IMR-90 (cell line): ENCODE data around the gene MYADML2. TPM values are rescaled to one million over a fixed set of nuclear protein-coding genes. Genes with fewer than 3 reads are reported as not detected.

ENCODE experiments used
- ATAC-seq: fragments of 200-7000 bp; cut with Tn5 transposase; 2 replicates; pipeline ENCODE4 v1.9.1; 2020; ENCODE audit warnings: low read depth, mild to moderate bottlenecking, moderate library complexity
- BruUV-seq: library from RNA; stranded (reverse); fragments of 400-500 nt; replicated peaks from 2 replicates; lab custom pipeline; 2021; lab: Mats Ljungman, UMichigan
- CTCF ChIA-PET: fragments of 300-600 bp; formaldehyde crosslinking; extraction: SDS; loops from one replicate; lab custom pipeline; 2021; ENCODE audit warnings: antibody characterized with exemption; lab: Yijun Ruan, JAX
- POLR2A ChIA-PET: fragments of 300-600 bp; sonication (Branson Sonifier 250); formaldehyde crosslinking; loops from one replicate; lab custom pipeline; 2022; ENCODE audit warnings: antibody characterized with exemption; ENCODE audit not compliant: unreplicated experiment; lab: Charles Lee
- DNase-seq: peaks from one replicate; pipeline ENCODE4 v3.0.0; 2013
- H2AFZ ChIP-seq: replicated peaks from 2 replicates; pipeline ENCODE3; 2013; ENCODE audit warnings: low read length, mild to moderate bottlenecking; ENCODE audit not compliant: poor library complexity
- H2AK5ac ChIP-seq: 2 replicates; pipeline ENCODE4 v1.6.1; 2013; ENCODE audit warnings: low read depth, low read length, inconsistent platforms
- H2AK9ac ChIP-seq: replicated peaks from 2 replicates; pipeline ENCODE3; 2013; ENCODE audit warnings: mild to moderate bottlenecking, low read depth, low read length, moderate library complexity; ENCODE audit not compliant: poor library complexity
- H2BK120ac ChIP-seq: 2 replicates; pipeline ENCODE4 v1.6.1; 2013; ENCODE audit warnings: low read depth, low read length, inconsistent platforms
- H2BK15ac ChIP-seq: 3 replicates; pipeline ENCODE4 v1.6.1; 2013; ENCODE audit warnings: low read depth, low read length, inconsistent platforms
- H2BK20ac ChIP-seq: 2 replicates; pipeline ENCODE4 v1.6.1; 2013; ENCODE audit warnings: low read depth, mild to moderate bottlenecking, inconsistent platforms, low read length, moderate library complexity
- H2BK5ac ChIP-seq: 2 replicates; pipeline ENCODE4 v1.6.1; 2013; ENCODE audit warnings: mild to moderate bottlenecking, low read depth, low read length, inconsistent platforms; ENCODE audit not compliant: poor library complexity, severe bottlenecking
- H3K14ac ChIP-seq: replicated peaks from 2 replicates; pipeline ENCODE4 v1.6.1; 2013; ENCODE audit warnings: low read depth, low read length, inconsistent platforms
- H3K18ac ChIP-seq: 2 replicates; pipeline ENCODE4 v1.6.1; 2013; ENCODE audit warnings: low read depth, low read length, control low read depth
- H3K23ac ChIP-seq: 2 replicates; pipeline ENCODE4 v1.6.1; 2013; ENCODE audit warnings: low read depth, low read length, inconsistent platforms
- H3K27ac ChIP-seq: 2 replicates; pipeline ENCODE4 v1.5.1; 2013; ENCODE audit warnings: mild to moderate bottlenecking, control low read depth, low read length; ENCODE audit not compliant: insufficient read depth
- H3K27me3 ChIP-seq: 2 replicates; pipeline ENCODE4 v1.6.1; 2013; ENCODE audit warnings: low read length; ENCODE audit not compliant: control insufficient read depth, insufficient read depth
- H3K36me3 ChIP-seq: 2 replicates; pipeline ENCODE4 v1.6.1; 2013; ENCODE audit warnings: low read length, mixed read lengths; ENCODE audit not compliant: control insufficient read depth, insufficient read depth
- H3K4ac ChIP-seq: 2 replicates; pipeline ENCODE4 v1.6.1; 2013; ENCODE audit warnings: low read depth, low read length, inconsistent platforms
- H3K4me1 ChIP-seq: 2 replicates; pipeline ENCODE4 v1.6.1; 2013; ENCODE audit warnings: low read length, mixed read lengths; ENCODE audit not compliant: control insufficient read depth, insufficient read depth
- H3K4me2 ChIP-seq: 2 replicates; pipeline ENCODE4 v1.6.1; 2013; ENCODE audit warnings: low read depth, mild to moderate bottlenecking, control low read depth, low read length, moderate library complexity
- H3K4me3 ChIP-seq: 2 replicates; pipeline ENCODE4 v1.5.1; 2013; ENCODE audit warnings: low read depth, mild to moderate bottlenecking, control low read depth, low read length, moderate library complexity; ENCODE audit not compliant: insufficient read depth
- H3K56ac ChIP-seq: 2 replicates; pipeline ENCODE4 v1.6.1; 2013; ENCODE audit warnings: low read length, inconsistent platforms; ENCODE audit not compliant: insufficient read depth; ENCODE audit errors: extremely low read depth
- H3K79me1 ChIP-seq, 2 experiments: 2 replicates each; pipeline ENCODE4 v1.6.1; 2013; ENCODE audit warnings: low read length in 2 of 2, inconsistent platforms in 1 of 2, low read depth in 1 of 2
- H3K9ac ChIP-seq: 2 replicates; pipeline ENCODE4 v1.6.1; 2013; ENCODE audit warnings: low read depth, low read length, control low read depth
- H3K9me1 ChIP-seq: 2 replicates; pipeline ENCODE4 v1.6.1; 2013; ENCODE audit warnings: low read length, inconsistent platforms; ENCODE audit not compliant: insufficient read depth
- H3K9me3 ChIP-seq: 2 replicates; pipeline ENCODE4 v1.6.1; 2013; ENCODE audit warnings: low read length; ENCODE audit not compliant: control insufficient read depth, insufficient read depth
- H4K20me1 ChIP-seq: 2 replicates; pipeline ENCODE4 v1.6.1; 2013; ENCODE audit warnings: low read length, inconsistent platforms; ENCODE audit not compliant: insufficient read depth
- H4K5ac ChIP-seq: 2 replicates; pipeline ENCODE4 v1.6.1; 2013; ENCODE audit warnings: mild to moderate bottlenecking, low read depth, low read length, control low read depth
- H4K8ac ChIP-seq, 2 experiments: 2 replicates each; pipeline ENCODE4 v1.6.1; 2013; ENCODE audit warnings: low read depth in 2 of 2, low read length in 2 of 2, control low read depth in 1 of 2, inconsistent platforms in 1 of 2
- H4K91ac ChIP-seq: 2 replicates; pipeline ENCODE4 v1.6.1; 2013; ENCODE audit warnings: low read depth, low read length, inconsistent platforms; ENCODE audit not compliant: insufficient read depth
- BHLHE40 ChIP-seq: fragments of 150-350 bp; IDR thresholded peaks from 2 replicates; pipeline ENCODE4 v1.6.1; 2016; ENCODE audit warnings: mild to moderate bottlenecking, low read depth, low read length
- CEBPB ChIP-seq: IDR thresholded peaks from 2 replicates; pipeline ENCODE4 v1.6.1; 2012; ENCODE audit warnings: low read depth, low read length, improper control_type of control experiment
- MXI1 ChIP-seq: IDR thresholded peaks from 2 replicates; pipeline ENCODE4 v1.6.1; 2012; ENCODE audit warnings: low read depth, mild to moderate bottlenecking, low read length, moderate library complexity, borderline replicate concordance
- SMC3 ChIP-seq: fragments of 150-350 bp; IDR thresholded peaks from 2 replicates; pipeline ENCODE4 v1.6.1; 2016; ENCODE audit warnings: low read depth, mild to moderate bottlenecking, antibody characterized with exemption, low read length, moderate library complexity
- WGBS, 2 experiments: methylation state at CpG; one replicate each; pipeline versions ENCODE4 v1.1.5 to v1.1.7; 2013; ENCODE audit warnings: missing lambda C conversion rate in 2 of 2; ENCODE audit not compliant: insufficient read length in 1 of 2; ENCODE audit errors: extremely low coverage in 2 of 2; 5-methylcytosine and 5-hydroxymethylcytosine counted together
- dilution Hi-C: fragments of 300-500 bp; cut with HindIII; formaldehyde crosslinking; loops from one replicate; pipeline ENCODE4 v1.14.3; 2018; ENCODE audit warnings: low sequenced_read_pairs; ENCODE audit not compliant: unreplicated experiment
- in situ Hi-C: fragments of 300-500 bp; cut with MboI; formaldehyde crosslinking; loops from 3 replicates; pipeline ENCODE4 v1.14.3; 2019; ENCODE audit warnings: low sequenced_read_pairs, inconsistent platforms, mixed read lengths
- intact Hi-C: fragments of 100-400 bp; cut with micrococcal nuclease; formaldehyde crosslinking; loops from 2 replicates; pipeline ENCODE4 v1.10.0; 2022
- polyA plus RNA-seq, 3 experiments: library from polyadenylated mRNA; depleted of rRNA; stranded (reverse); fragments of >200 nt; gene quantifications; 2 replicates each; pipeline ENCODE4 v1.2.3, GENCODE V29; 2012; ENCODE audit warnings: low replicate concordance in 1 of 3
- total RNA-seq: library from RNA; depleted of rRNA; stranded (reverse); fragments of >200 nt; gene quantifications from 2 replicates; pipeline ENCODE4 v1.2.3, GENCODE V29; 2012

The MYADML2 gene
- total and polyA plus RNA-seq, 2 of the 4 experiments (the other 2 are of a cell fraction), result not detected

DNA sequence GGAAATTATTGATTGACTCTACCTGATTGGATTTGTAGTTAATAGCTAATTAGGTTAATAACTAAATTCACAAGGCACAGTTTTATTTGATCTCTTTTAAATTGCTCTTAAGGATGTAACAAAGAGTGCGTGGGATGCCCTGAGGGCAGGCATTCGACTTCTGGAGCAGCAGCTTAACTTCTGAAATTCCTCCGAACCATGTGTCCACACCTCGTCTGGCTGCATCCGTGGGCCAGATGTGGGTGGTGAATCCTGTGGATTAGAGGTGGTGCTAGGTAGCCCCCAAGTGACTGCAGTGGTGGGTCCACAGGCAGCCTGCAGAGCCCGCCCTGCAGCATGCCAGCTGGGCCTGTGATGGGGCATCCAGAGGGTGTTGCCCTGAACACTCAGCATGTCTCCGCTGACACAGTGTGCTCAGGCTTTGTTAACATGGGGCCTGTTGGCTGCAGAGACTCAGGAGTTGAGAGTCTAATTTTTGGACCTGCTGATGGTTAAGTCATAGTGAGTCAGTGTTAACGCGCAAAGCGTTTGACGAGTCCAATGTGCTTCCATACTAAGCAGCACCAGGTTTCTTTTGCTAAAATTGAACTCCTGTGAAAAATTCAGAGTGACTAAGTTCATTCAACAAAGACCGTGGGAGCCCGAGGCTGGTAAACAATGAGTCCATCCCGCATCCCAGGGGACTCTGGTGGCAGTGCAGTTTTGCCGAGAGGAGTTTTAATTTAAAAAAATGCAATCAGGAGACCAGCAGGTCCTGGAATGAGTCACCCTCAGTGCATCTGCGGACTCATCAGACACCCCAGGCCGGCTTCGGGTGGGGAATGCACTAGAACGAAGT, 48.8 kb downstream of the MYADML2 start (continued):
- 0 out of 2 replicates have a peak, but pooled peaks have one; percentile 31 for TF ChIP-seq MXI1
- no peak for TF ChIP-seq CEBPB

DNA sequence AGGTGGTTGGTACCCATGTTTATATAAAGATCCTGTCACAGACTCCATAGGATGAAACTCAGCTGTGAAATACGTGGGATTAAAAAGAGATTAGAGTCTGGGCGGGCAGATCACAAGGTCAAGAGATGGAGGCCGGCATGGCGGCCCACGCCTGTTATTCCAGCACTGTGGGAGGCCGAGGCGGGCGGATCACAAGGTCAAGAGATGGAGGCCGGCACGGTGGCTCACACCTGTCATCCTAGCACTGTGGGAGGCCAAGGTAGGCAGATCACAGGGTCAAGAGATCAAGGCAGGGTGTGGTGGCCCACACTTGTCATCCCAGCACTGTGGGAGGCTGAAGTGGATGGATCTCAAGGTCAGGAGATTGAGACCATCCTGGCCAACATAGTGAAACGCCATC, 51.6 kb downstream of the MYADML2 start:
- no peaks in the 10 kb centered on the region for H3K27me3 ChIP-seq
- H3K9ac ChIP-seq, result no peak overlapping the region
- ChIA-PET CTCF (no interaction called here), POLR2A (no interaction called here)
- WGBS, 2 experiments, result 98% methylated on average over 6 of the region's 11 CpGs; no CpG with 5 or more reads in 1 of the 2 experiments
- no peak overlapping the region for H3K56ac ChIP-seq
- H4K91ac ChIP-seq, result no peak overlapping the region
- intact Hi-C loops, result no loop called here
- no peak overlapping the region for H3K27ac ChIP-seq
- no peak overlapping the region for H2AK9ac ChIP-seq
- dilution Hi-C loops, result no loop called here
- no peak overlapping the region for H2BK20ac ChIP-seq
- no peak overlapping the region for H3K4ac ChIP-seq
- no peaks in the 10 kb centered on the region for H3K9me3 ChIP-seq
- no peak overlapping the region for H3K23ac ChIP-seq
- no peak overlapping the region for H3K4me3 ChIP-seq
- no peak overlapping the region for H2BK5ac ChIP-seq
- in situ Hi-C loops, result no loop called here
- H2BK15ac ChIP-seq, result no peak overlapping the region
- H3K9me1 ChIP-seq, result peaks cover 14% of the 10 kb centered on the region; the same call in 1 of the 2 replicates
- H3K36me3 ChIP-seq, result peaks cover 40% of the 10 kb centered on the region
- peaks cover 14% of the 10 kb centered on the region for H3K4me1 ChIP-seq
- no peak overlapping the region for H4K5ac ChIP-seq
- no peak for ATAC-seq
- no TSS peak for BruUV-seq
- no peak overlapping the region for H3K18ac ChIP-seq
- peaks cover 16 to 58% of the 10 kb centered on the region in 2 experiments for H3K79me1 ChIP-seq
- no peak overlapping the region for H3K14ac ChIP-seq
- H2BK120ac ChIP-seq, result no peak overlapping the region
- H2AK5ac ChIP-seq, result no peak overlapping the region
- H3K4me2 ChIP-seq, result no peak overlapping the region
- no peak for DNase-seq
- no peak overlapping the region for H4K8ac ChIP-seq
- peaks cover 19% of the 10 kb centered on the region for H4K20me1 ChIP-seq
- no peak for TF ChIP-seq SMC3
- TF ChIP-seq CEBPB, result no peak
- no peak for TF ChIP-seq BHLHE40
- no peak overlapping the region for H2AFZ ChIP-seq
